GM18907 (cell line): Measurements from ENCODE around the gene OR10G3.

Experiments used
- ATAC-seq: cut with Tn5 transposase; IDR thresholded peaks from one replicate; pipeline ENCODE4 v1.9.1; 2021; ENCODE audit warnings: mild to moderate bottlenecking, moderate library complexity; ENCODE audit not compliant: unreplicated experiment

The OR10G3 gene

GRCh38 chr14:21536418-21537089 lies 43.3 kb downstream of the OR10G3 start:
- no peak for ATAC-seq

- no peak for ATAC-seq
These were observed 44.1 kb downstream of the OR10G3 start for GRCh38 chr14:21535545-21536417.

DNA sequence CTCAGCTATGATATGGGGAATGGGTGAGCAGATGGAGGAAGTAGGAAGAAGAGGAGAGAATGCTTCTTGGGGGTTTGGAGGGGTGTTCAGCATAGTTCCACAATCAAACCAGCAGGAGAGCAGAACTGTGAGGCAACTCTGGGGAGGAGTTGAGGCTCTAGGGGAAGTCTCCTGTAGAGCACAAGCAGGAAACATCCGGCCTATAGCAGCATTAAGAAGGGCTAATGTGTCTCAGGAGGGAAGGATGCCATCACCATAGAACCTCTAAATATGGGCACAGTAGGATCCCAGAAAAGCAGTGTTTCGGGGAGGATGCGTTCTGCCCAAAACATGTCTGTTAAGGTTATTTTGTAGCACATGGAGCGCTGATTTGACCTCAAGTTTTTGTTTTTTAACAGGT lies 45.3 kb downstream of the OR10G3 start:
- ATAC-seq, result no peak

GRCh38 chr14:21533294-21533693 lies 46.6 kb downstream of the OR10G3 start:
- ATAC-seq, result no peak

- no peak for ATAC-seq
These were observed 50.4 kb downstream of the OR10G3 start for GRCh38 chr14:21529515-21529914.

DNA sequence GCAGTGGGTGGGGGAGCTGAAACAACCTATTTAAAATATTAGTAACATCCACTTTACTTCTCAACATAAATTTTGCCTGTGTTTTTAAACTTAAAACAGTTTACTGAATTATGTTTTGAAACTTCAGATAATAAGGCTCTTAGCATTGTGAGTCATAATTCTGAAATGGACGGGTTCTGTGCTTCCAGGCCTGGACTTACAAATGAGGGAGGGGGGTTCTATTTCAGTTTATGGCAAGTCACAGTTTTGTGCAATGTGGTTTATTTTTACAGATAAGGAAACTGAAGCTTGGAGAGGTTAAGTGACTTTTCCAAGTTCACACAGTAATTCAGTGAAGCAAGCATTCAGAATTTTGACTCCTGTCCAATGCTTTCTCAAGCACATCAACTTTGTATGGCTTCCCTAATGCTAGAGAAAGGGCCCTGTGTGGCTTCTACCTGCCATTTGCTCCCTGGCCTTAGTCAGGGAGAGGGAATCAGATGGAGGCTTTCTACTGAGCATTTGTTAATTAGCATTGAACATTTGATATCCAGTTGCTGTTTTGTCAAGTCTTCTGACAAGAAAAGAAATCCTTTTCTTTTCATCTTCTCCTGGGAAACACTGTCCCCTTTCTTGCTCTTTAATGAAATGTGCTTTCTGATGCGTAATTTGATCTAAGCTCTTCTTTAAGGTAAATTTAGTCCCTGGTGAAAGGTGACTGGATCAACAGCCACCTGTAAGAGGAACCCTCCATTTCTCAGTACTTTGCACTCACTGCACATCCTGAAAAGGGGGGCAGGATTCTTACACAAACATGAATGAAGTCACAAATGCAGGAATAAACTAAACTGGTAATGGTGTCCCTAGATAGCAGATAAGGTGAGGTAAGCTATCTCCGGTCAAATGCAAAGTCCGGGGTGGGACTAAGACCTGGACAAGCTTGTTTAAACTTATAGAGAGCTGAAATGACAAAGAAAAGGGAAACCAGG lies 51.2 kb downstream of the OR10G3 start:
- no peak for ATAC-seq

GRCh38 chr14:21527318-21527679 lies 52.6 kb downstream of the OR10G3 start:
- no peak for ATAC-seq

- no peak for ATAC-seq
These were observed 53.1 kb downstream of the OR10G3 start for GRCh38 chr14:21526672-21527317.

DNA sequence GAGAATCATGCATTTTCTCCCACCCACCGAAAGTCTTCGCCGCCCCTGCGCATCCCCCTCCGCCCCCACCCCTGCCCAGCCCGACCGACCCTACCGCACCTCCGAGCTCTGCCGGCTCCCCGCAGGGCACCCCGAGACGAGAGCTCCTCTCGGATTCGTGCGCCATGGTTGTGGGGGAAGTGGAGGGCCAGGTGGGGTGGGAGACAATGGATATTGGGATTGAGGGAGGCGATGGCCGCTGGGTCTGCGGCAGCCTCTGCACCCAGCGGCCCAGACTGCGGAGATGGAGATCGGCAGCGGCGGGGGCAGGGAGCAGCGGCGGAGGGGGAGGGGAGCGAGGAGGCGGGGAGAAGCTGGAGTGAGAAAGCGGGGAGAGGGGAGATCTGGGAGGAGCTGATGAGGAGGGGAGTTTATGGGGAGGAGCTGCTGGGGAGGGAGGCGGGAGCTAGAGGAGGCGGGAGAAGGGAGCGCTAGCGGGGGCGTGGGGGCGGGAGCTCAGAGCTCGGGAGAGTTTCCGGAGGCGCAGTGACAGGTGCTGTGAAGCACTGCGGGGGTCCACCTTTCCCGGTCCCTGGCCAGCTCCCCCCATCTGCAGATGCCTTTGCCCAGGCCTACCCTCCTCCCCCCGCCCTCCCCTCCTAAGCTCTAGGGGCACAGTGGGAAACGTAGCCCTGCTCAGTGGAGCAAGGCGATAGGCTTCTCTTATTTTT lies 53.8 kb downstream of the OR10G3 start, which contains the start of gene SALL2:
TSS of gene SALL2 (minus strand) at position 385 of the 710 bp plus-strand sequence. CDS start at position 166, 219 bp downstream.
- ATAC-seq, result peak; percentile 62

GRCh38 chr14:21525571-21525961 lies 54.3 kb downstream of the OR10G3 start:
- ATAC-seq, result no peak

- ATAC-seq, result no peak
These were observed 55.0 kb downstream of the OR10G3 start for GRCh38 chr14:21524575-21525490.

GRCh38 chr14:21523203-21523602 lies 56.7 kb downstream of the OR10G3 start:
- ATAC-seq, result no peak

GRCh38 chr14:21521501-21521900 lies 58.4 kb downstream of the OR10G3 start:
- ATAC-seq, result no peak

GRCh38 chr14:21520767-21521166 lies 59.1 kb downstream of the OR10G3 start:
- ATAC-seq, result no peak

DNA sequence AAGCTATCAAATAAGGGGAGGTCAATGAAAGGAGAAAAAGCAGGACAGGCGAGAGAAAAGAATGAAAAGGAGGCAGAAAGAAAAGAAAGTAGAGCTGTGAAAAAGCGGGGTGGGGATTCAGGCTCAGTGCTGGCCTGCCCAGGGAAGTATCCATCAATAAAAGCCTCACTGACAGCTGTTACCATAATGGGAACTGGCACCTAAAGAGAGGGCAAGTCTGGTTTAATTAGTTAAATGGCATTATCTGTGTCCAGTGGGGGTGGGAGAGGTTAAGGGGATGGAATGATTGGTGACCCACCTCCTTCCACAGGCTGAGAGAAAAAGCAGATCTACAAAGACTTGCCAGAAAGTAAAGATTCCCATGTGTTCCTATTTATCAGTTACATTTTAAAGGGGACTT lies 61.2 kb downstream of the OR10G3 start:
- no peak for ATAC-seq
